ENCODE results near the gene SYNPO2. TPM values are rescaled to one million over a fixed set of nuclear protein-coding genes. Genes with fewer than 3 reads are reported as not detected.

Gene SYNPO2
- total and polyA plus RNA-seq, 10 of the 15 experiments (the other 5 are each of a cell fraction or from before 2014, with no cell fraction given) = 0.04 to 0.34 (median 0.28) TPM

GRCh38 chr4:119070301-119070700, 181.6 kb downstream of the SYNPO2 start:
- ChIA-PET RAD21 (ENCODE audit: unreplicated experiment) (no interaction called here), POLR2A (no interaction called here), SMC1A (ENCODE audit: uncharacterized antibody, unreplicated experiment) (interaction anchor here (0.7 kb wide), 1 partner anchor 32 kb away, joined by 3 read pairs; no protein-coding TSS in a partner anchor), CTCF (no interaction called here)
- Histone ChIP-seq H3K9ac (ENCODE audit: control insufficient read depth, insufficient read depth, low read length) (no peak overlapping the region), H3K9me3 (replicated peaks; ENCODE audit: control insufficient read depth, insufficient read depth, low read length) (no peaks in the 10 kb centered on the region), H3K27me3 (replicated peaks in 1 of 2; ENCODE audit: control insufficient read depth in 2 of 2, insufficient read depth in 2 of 2, low read length in 1 of 2) (0 out of 4 replicates have a peak, but pooled peaks cover 0 to 2% of the 10 kb centered on the region in 2 experiments), H3K4me2 (ENCODE audit: control insufficient read depth, insufficient read depth) (no peak overlapping the region), H3K4me3 (no peak overlapping the region), H3K27ac (ENCODE audit: control insufficient read depth, insufficient read depth) (no peak overlapping the region), H3K79me2 (ENCODE audit: control insufficient read depth, insufficient read depth, low read length) (no peaks in the 10 kb centered on the region), H3K4me1 (ENCODE audit: control insufficient read depth, insufficient read depth, low read length) (no peaks in the 10 kb centered on the region), H2AFZ (ENCODE audit: control insufficient read depth, low read depth, low read length) (no peak overlapping the region), H4K20me1 (ENCODE audit: control insufficient read depth, insufficient read depth) (no peaks in the 10 kb centered on the region), H3K36me3 (ENCODE audit: control insufficient read depth in 2 of 2, insufficient read depth in 2 of 2, low read length in 1 of 2) (no peaks in the 10 kb centered on the region)
- ATAC-seq (no peak), FAIRE-seq (no peak), DNase-seq (ENCODE audit: low read depth, low spot score) (no peak)
- intact Hi-C loops (cut with micrococcal nuclease; ENCODE audit: unreplicated experiment) = no loop called here
- in situ Hi-C loops (cut with MboI) = no loop called here
- WGBS (ENCODE audit: insufficient coverage, insufficient replicate concordance, low lambda C conversion rate, missing lambda C conversion rate) = 29% methylated on average over 4 of the region's 4 CpGs
- TF ChIP-seq KDM1A (IDR thresholded peaks at IDR 0.05; ENCODE audit: borderline replicate concordance) (no peak), HCFC1 (IDR thresholded peaks at IDR 0.05; ENCODE audit: low read length) (no peak), CEBPB (IDR thresholded peaks at IDR 0.05; ENCODE audit: borderline replicate concordance in 1 of 2, low read depth in 2 of 2, low read length in 2 of 2) (no peak), KLF5 (IDR thresholded peaks at IDR 0.05; ENCODE audit: partially characterized antibody) (no peak), MTA3 (IDR thresholded peaks at IDR 0.05; ENCODE audit: borderline replicate concordance, low read length) (no peak), NRF1 (conservative IDR thresholded peaks at IDR 0.05; ENCODE audit: low read depth, low read length) (no peak), BCLAF1 (IDR thresholded peaks at IDR 0.05) (no peak), FOXM1 (IDR thresholded peaks at IDR 0.05; ENCODE audit: low read depth, low read length) (no peak)
- TF ChIP-seq, protein P1, sequence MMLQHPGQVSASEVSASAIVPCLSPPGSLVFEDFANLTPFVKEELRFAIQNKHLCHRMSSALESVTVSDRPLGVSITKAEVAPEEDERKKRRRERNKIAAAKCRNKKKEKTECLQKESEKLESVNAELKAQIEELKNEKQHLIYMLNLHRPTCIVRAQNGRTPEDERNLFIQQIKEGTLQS (IDR thresholded peaks at IDR 0.05; ENCODE audit: borderline replicate concordance, extremely low read depth, low read depth, low read length) = no peak
- TF ChIP-seq, protein P2, sequence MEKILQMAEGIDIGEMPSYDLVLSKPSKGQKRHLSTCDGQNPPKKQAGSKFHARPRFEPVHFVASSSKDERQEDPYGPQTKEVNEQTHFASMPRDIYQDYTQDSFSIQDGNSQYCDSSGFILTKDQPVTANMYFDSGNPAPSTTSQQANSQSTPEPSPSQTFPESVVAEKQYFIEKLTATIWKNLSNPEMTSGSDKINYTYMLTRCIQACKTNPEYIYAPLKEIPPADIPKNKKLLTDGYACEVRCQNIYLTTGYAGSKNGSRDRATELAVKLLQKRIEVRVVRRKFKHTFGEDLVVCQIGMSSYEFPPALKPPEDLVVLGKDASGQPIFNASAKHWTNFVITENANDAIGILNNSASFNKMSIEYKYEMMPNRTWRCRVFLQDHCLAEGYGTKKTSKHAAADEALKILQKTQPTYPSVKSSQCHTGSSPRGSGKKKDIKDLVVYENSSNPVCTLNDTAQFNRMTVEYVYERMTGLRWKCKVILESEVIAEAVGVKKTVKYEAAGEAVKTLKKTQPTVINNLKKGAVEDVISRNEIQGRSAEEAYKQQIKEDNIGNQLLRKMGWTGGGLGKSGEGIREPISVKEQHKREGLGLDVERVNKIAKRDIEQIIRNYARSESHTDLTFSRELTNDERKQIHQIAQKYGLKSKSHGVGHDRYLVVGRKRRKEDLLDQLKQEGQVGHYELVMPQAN (conservative IDR thresholded peaks at IDR 0.05) = no peak
- no TSS peak for BruUV-seq (replicated peaks)

All from GM12878 (cell line).